Activated effector memory CD4-positive, alpha-beta T cell treated with Interleukin-2 at 50 U/mL for 16 hours (primary cell): ENCODE measurements around the gene RHOU.

Experiments used
- DNase-seq: peaks from one replicate; pipeline ENCODE4 v3.0.0-alpha.2; 2020

The RHOU gene

GRCh38 chr1:228739826-228740225 is 4.5 kb downstream of the RHOU start:
- DNase-seq, result no peak

GRCh38 chr1:228740543-228741317 is 5.5 kb downstream of the RHOU start:
- no peak for DNase-seq

- DNase-seq, result no peak
Measured at GRCh38 chr1:228742281-228742860, 7.1 kb downstream of the RHOU start.

GRCh38 chr1:228743405-228743804 is 8.1 kb downstream of the RHOU start:
- DNase-seq, result no peak

- no peak for DNase-seq
Measured at GRCh38 chr1:228744356-228744755, 9.1 kb downstream of the RHOU start.

GRCh38 chr1:228744918-228745317 is 9.6 kb downstream of the RHOU start:
- DNase-seq, result no peak

GRCh38 chr1:228745497-228745896 is 10.2 kb downstream of the RHOU start:
- DNase-seq, result no peak

GRCh38 chr1:228747301-228747935 is 12.1 kb downstream of the RHOU start:
- no peak for DNase-seq

- no peak for DNase-seq
Measured at GRCh38 chr1:228748029-228748428, 12.8 kb downstream of the RHOU start.

GRCh38 chr1:228748431-228748830 is 13.2 kb downstream of the RHOU start:
- no peak for DNase-seq

GRCh38 chr1:228749765-228750164 is 14.5 kb downstream of the RHOU start:
- no peak for DNase-seq

GRCh38 chr1:228750915-228751314 is 15.6 kb downstream of the RHOU start:
- no peak for DNase-seq

- DNase-seq, result no peak
Measured at GRCh38 chr1:228751360-228752098, 16.2 kb downstream of the RHOU start.

- no peak for DNase-seq
Measured at GRCh38 chr1:228752258-228752657, 17.0 kb downstream of the RHOU start.

GRCh38 chr1:228752675-228753265 is 17.5 kb downstream of the RHOU start:
- no peak for DNase-seq

GRCh38 chr1:228753287-228753686 is 18.0 kb downstream of the RHOU start:
- no peak for DNase-seq

GRCh38 chr1:228753786-228754360 is 18.6 kb downstream of the RHOU start:
- DNase-seq, result no peak

GRCh38 chr1:228754646-228755268 is 19.5 kb downstream of the RHOU start:
- DNase-seq, result no peak

GRCh38 chr1:228755800-228756199 is 20.5 kb downstream of the RHOU start:
- DNase-seq, result no peak

GRCh38 chr1:228756457-228756856 is 21.2 kb downstream of the RHOU start:
- DNase-seq, result no peak

GRCh38 chr1:228758447-228758846 is 23.2 kb downstream of the RHOU start:
- DNase-seq, result no peak

- no peak for DNase-seq
Measured at GRCh38 chr1:228760979-228761378, 25.7 kb downstream of the RHOU start.
